HepG2 (cell line): Measurements from ENCODE around the gene AARS1. TPM values are rescaled to one million over a fixed set of nuclear protein-coding genes. Genes with fewer than 3 reads are reported as not detected.

Experiments
- ASH2L ChIP-seq: fragments of 300-600, 200-600 bp; sonication (generic); IDR thresholded peaks from 2 replicates; pipeline ENCODE4 v1.7.0; 2017; ENCODE audit warnings: low read depth, mild to moderate bottlenecking, moderate library complexity, mixed read lengths, low read length; ENCODE audit not compliant: insufficient read length
- BORCS8-MEF2B ChIP-seq: sonication (generic); formaldehyde crosslinking; IDR thresholded peaks from 2 replicates; pipeline ENCODE4 v1.8.0; 2022; ENCODE audit warnings: mild to moderate bottlenecking, missing genetic modification reagents
- CENPT ChIP-seq: sonication (generic); formaldehyde crosslinking; IDR thresholded peaks from 2 replicates; pipeline ENCODE4 v1.8.0; 2022; ENCODE audit warnings: low read depth, mild to moderate bottlenecking, moderate library complexity, missing genetic modification reagents
- DPF2 ChIP-seq: sonication (generic); formaldehyde crosslinking; IDR thresholded peaks from 2 replicates; pipeline ENCODE4 v1.4.0; 2020; ENCODE audit warnings: mild to moderate bottlenecking, low read depth, missing genetic modification reagents, borderline replicate concordance
- DR1 ChIP-seq: sonication (generic); formaldehyde crosslinking; IDR thresholded peaks from 2 replicates; pipeline ENCODE4 v1.8.0; 2021; ENCODE audit warnings: mild to moderate bottlenecking, missing genetic modification reagents, inconsistent platforms
- HMG20A ChIP-seq: IDR thresholded peaks from 2 replicates; pipeline ENCODE4 v1.6.1; 2016; ENCODE audit warnings: borderline replicate concordance
- MXI1 ChIP-seq: IDR thresholded peaks from 3 replicates; pipeline ENCODE4 v1.6.1; 2012; ENCODE audit warnings: low read depth, low read length, inconsistent platforms, borderline replicate concordance
- NR1H2 ChIP-seq: sonication (generic); formaldehyde crosslinking; IDR thresholded peaks from 2 replicates; pipeline ENCODE4 v1.8.1; 2022; ENCODE audit warnings: low read depth, missing genetic modification reagents, borderline replicate concordance
- PHF5A ChIP-seq: IDR thresholded peaks from one replicate; pipeline ENCODE4 v1.6.1; 2018; ENCODE audit warnings: low read depth, missing genetic modification reagents; ENCODE audit not compliant: unreplicated experiment
- POLR2A ChIP-seq, 2 experiments: IDR thresholded peaks; 2 replicates each; pipeline ENCODE4 v1.6.1; 2011; ENCODE audit warnings: low read depth in 2 of 2, low read length in 2 of 2, mild to moderate bottlenecking in 1 of 2, moderate library complexity in 1 of 2; ENCODE audit not compliant: insufficient read depth in 1 of 2
- REXO4 ChIP-seq: sonication (generic); formaldehyde crosslinking; IDR thresholded peaks from 2 replicates; pipeline ENCODE4 v1.8.0; 2022; ENCODE audit warnings: missing genetic modification reagents, mild to moderate bottlenecking, borderline replicate concordance
- SMARCC2 ChIP-seq: fragments of 450-650 bp; IDR thresholded peaks from 2 replicates; pipeline ENCODE4 v1.6.1; 2017; ENCODE audit warnings: antibody characterized with exemption, mild to moderate bottlenecking
- SNAPC2 ChIP-seq: sonication (generic); formaldehyde crosslinking; IDR thresholded peaks from 2 replicates; pipeline ENCODE4 v1.8.1; 2022; ENCODE audit warnings: mild to moderate bottlenecking, missing genetic modification reagents
- SNRNP70 ChIP-seq: fragments of 200-400 bp; formaldehyde crosslinking; IDR thresholded peaks from 2 replicates; pipeline ENCODE4 v1.6.1; 2017; ENCODE audit warnings: mild to moderate bottlenecking, low read depth, low read length, moderate library complexity
- SYNCRIP ChIP-seq: fragments of 200-400 bp; formaldehyde crosslinking; IDR thresholded peaks from 2 replicates; pipeline ENCODE4 v1.6.1; 2018; ENCODE audit warnings: mild to moderate bottlenecking, low read depth, low read length; ENCODE audit not compliant: insufficient read depth
- ZBTB8A ChIP-seq: sonication (generic); formaldehyde crosslinking; IDR thresholded peaks from 2 replicates; pipeline ENCODE4 v1.4.0; 2020; ENCODE audit warnings: mild to moderate bottlenecking, low read depth, missing genetic modification reagents, borderline replicate concordance
- ZNF10 ChIP-seq: sonication (generic); formaldehyde crosslinking; IDR thresholded peaks from 2 replicates; pipeline ENCODE4 v1.4.0; 2020; ENCODE audit warnings: mild to moderate bottlenecking, low read depth, missing genetic modification reagents, borderline replicate concordance
- ZNF143 ChIP-seq: sonication (generic); formaldehyde crosslinking; IDR thresholded peaks from 2 replicates; pipeline ENCODE4 v1.4.0; 2020; ENCODE audit warnings: missing genetic modification reagents
- ZNF430 ChIP-seq: sonication (generic); formaldehyde crosslinking; IDR thresholded peaks from 2 replicates; pipeline ENCODE4 v1.9.0; 2021; ENCODE audit warnings: mild to moderate bottlenecking, missing genetic modification reagents
- ZNF543 ChIP-seq: sonication (generic); formaldehyde crosslinking; IDR thresholded peaks from 2 replicates; pipeline ENCODE4 v1.4.0; 2020; ENCODE audit warnings: mild to moderate bottlenecking, missing genetic modification reagents
- ZNF589 ChIP-seq: sonication (generic); formaldehyde crosslinking; conservative IDR thresholded peaks from 2 replicates; pipeline ENCODE4 v1.8.0; 2022; ENCODE audit warnings: mild to moderate bottlenecking, moderate library complexity, missing genetic modification reagents
- ZNF775 ChIP-seq: sonication (generic); formaldehyde crosslinking; IDR thresholded peaks from 2 replicates; pipeline ENCODE4 v1.4.0; 2020; ENCODE audit warnings: missing genetic modification reagents, mild to moderate bottlenecking, moderate library complexity, borderline replicate concordance
- ZNF878 ChIP-seq: sonication (generic); formaldehyde crosslinking; IDR thresholded peaks from 2 replicates; pipeline ENCODE4 v1.8.1; 2023; ENCODE audit warnings: mild to moderate bottlenecking, missing genetic modification reagents, moderate library complexity
- polyA plus RNA-seq, 8 experiments: library from polyadenylated mRNA; depleted of rRNA in 3 of 8; stranded (reverse) in 7 of 8; unstranded in 1 of 8; fragments of >200 nt; fragmentation: Illumina TruSeq in 4 of 8; extraction: Trizol in 4 of 8; gene quantifications; 2 replicates each; pipeline versions ENCODE4 v1.2.1 to v1.2.3, GENCODE V29; 2011 to 2016; ENCODE audit warnings: low read depth in 4 of 8, missing spikeins in 1 of 8, mixed read lengths in 1 of 8; ENCODE audit not compliant: insufficient read depth in 1 of 8
- total RNA-seq, 5 experiments: library from RNA; depleted of rRNA; stranded (reverse); fragments of >200 nt; fragmentation: Illumina TruSeq; extraction: Trizol; gene quantifications; 2 replicates each; pipeline ENCODE4 v1.2.3, GENCODE V29; 2016; ENCODE audit warnings: low read depth in 1 of 5
- TF ChIP-seq, protein P1 (sequence below): sonication (generic); formaldehyde crosslinking; IDR thresholded peaks from 2 replicates; pipeline ENCODE4 v1.9.0; 2021; ENCODE audit warnings: missing genetic modification reagents, borderline replicate concordance
- TF ChIP-seq, protein P2 (sequence below): sonication (generic); formaldehyde crosslinking; IDR thresholded peaks from 2 replicates; pipeline ENCODE4 v1.5.0; 2020; ENCODE audit warnings: missing genetic modification reagents
- TF ChIP-seq, protein P3 (sequence below): IDR thresholded peaks from 2 replicates; pipeline ENCODE4 v1.6.1; 2018; ENCODE audit warnings: missing genetic modification reagents

Gene AARS1
- total and polyA plus RNA-seq, 2 of the 13 experiments (the other 11 are each of a cell fraction or from before 2014, with no cell fraction given) = 107 to 132 TPM

DNA sequence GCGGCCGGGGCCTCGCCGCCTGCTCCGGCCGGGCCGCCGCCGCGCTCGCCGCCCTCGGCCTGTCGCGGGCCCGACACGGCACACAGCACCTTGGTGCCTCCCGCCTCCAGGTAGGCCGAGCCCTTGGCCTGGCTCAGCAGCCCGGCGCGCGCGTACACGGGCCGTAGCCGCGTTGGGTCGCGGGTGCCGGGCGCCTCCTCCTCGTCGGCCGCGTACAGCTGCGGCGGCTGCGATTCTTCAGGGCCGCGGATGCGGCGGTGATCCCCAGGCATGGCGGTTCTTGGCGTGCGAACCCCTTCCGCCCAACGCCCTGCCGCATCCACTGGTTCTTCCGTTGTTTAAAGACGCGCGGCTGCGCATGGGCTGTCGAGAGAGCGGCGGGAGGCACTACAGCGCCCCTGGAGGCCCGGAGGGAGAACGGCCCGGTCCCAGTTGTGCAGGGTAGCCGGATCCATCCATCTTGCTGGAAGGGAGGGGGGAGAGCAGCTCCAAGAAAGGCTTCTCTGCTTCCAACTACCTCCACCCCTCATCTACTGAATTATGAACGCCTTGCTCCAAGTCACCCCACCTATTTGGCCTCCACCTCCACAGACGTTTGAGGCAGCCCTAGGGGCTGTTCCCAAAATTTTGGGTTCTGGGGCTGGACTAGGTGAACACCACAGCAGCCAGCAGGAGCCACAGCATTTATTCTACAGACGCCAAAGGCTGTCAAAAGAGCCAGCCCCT lies 37.5 kb downstream of the AARS1 start, which contains the start of gene EXOSC6 (continued):
- TF ChIP-seq, protein P1, sequence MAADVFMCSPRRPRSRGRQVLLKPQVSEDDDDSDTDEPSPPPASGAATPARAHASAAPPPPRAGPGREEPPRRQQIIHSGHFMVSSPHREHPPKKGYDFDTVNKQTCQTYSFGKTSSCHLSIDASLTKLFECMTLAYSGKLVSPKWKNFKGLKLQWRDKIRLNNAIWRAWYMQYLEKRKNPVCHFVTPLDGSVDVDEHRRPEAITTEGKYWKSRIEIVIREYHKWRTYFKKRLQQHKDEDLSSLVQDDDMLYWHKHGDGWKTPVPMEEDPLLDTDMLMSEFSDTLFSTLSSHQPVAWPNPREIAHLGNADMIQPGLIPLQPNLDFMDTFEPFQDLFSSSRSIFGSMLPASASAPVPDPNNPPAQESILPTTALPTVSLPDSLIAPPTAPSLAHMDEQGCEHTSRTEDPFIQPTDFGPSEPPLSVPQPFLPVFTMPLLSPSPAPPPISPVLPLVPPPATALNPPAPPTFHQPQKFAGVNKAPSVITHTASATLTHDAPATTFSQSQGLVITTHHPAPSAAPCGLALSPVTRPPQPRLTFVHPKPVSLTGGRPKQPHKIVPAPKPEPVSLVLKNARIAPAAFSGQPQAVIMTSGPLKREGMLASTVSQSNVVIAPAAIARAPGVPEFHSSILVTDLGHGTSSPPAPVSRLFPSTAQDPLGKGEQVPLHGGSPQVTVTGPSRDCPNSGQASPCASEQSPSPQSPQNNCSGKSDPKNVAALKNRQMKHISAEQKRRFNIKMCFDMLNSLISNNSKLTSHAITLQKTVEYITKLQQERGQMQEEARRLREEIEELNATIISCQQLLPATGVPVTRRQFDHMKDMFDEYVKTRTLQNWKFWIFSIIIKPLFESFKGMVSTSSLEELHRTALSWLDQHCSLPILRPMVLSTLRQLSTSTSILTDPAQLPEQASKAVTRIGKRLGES (CRISPR knock-in tag) = peak; percentile 81; the same call in 1 of the 2 replicates
- TF ChIP-seq POLR2A (IDR thresholded peaks at IDR 0.05; ENCODE audit: insufficient read depth in 1 of 2, low read depth in 2 of 2, low read length in 2 of 2) (peak; percentile 93 to 95), SMARCC2 (no peak), SNAPC2 (CRISPR knock-in tag) (peak; percentile 98), ASH2L (peak; percentile 80), SYNCRIP (no peak), ZNF10 (CRISPR knock-in tag) (no peak), ZNF430 (peak; percentile 96), CENPT (CRISPR knock-in tag) (peak; percentile 82), BORCS8-MEF2B (CRISPR knock-in tag) (peak; percentile 100), ZNF543 (CRISPR knock-in tag) (peak; percentile 85; the same call in 1 of the 2 replicates), NR1H2 (CRISPR knock-in tag) (peak; percentile 73; the same call in 1 of the 2 replicates), DR1 (CRISPR knock-in tag) (peak; percentile 89), HMG20A (CRISPR knock-in tag) (peak; percentile 46; the same call in 1 of the 2 replicates), ZNF775 (CRISPR knock-in tag) (no peak; the same call in 1 of the 2 replicates), MXI1 (peak; percentile 97), ZBTB8A (CRISPR knock-in tag) (0 out of 2 replicates have a peak, but pooled peaks have one; percentile 90), DPF2 (CRISPR knock-in tag) (no peak), PHF5A (CRISPR knock-in tag) (peak; percentile 96), ZNF143 (peak; percentile 94), ZNF878 (CRISPR knock-in tag) (peak; percentile 97), ZNF589 (peak; percentile 99), SNRNP70 (no peak; the same call in 1 of the 2 replicates), REXO4 (CRISPR knock-in tag) (peak; percentile 97)
- TF ChIP-seq, protein P2, sequence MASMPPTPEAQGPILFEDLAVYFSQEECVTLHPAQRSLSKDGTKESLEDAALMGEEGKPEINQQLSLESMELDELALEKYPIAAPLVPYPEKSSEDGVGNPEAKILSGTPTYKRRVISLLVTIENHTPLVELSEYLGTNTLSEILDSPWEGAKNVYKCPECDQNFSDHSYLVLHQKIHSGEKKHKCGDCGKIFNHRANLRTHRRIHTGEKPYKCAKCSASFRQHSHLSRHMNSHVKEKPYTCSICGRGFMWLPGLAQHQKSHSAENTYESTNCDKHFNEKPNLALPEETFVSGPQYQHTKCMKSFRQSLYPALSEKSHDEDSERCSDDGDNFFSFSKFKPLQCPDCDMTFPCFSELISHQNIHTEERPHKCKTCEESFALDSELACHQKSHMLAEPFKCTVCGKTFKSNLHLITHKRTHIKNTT (CRISPR knock-in tag) = no peak
- TF ChIP-seq, protein P3, sequence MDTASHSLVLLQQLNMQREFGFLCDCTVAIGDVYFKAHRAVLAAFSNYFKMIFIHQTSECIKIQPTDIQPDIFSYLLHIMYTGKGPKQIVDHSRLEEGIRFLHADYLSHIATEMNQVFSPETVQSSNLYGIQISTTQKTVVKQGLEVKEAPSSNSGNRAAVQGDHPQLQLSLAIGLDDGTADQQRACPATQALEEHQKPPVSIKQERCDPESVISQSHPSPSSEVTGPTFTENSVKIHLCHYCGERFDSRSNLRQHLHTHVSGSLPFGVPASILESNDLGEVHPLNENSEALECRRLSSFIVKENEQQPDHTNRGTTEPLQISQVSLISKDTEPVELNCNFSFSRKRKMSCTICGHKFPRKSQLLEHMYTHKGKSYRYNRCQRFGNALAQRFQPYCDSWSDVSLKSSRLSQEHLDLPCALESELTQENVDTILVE (CRISPR knock-in tag) = peak; percentile 85
